GM21423 (cell line): ENCODE measurements around the gene MLNR.

Experiments
- ATAC-seq: cut with Tn5 transposase; IDR thresholded peaks from one replicate; pipeline ENCODE4 v1.9.1; 2021; ENCODE audit warnings: mild to moderate bottlenecking, moderate library complexity; ENCODE audit not compliant: unreplicated experiment

Gene MLNR, protein sequence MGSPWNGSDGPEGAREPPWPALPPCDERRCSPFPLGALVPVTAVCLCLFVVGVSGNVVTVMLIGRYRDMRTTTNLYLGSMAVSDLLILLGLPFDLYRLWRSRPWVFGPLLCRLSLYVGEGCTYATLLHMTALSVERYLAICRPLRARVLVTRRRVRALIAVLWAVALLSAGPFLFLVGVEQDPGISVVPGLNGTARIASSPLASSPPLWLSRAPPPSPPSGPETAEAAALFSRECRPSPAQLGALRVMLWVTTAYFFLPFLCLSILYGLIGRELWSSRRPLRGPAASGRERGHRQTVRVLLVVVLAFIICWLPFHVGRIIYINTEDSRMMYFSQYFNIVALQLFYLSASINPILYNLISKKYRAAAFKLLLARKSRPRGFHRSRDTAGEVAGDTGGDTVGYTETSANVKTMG

DNA sequence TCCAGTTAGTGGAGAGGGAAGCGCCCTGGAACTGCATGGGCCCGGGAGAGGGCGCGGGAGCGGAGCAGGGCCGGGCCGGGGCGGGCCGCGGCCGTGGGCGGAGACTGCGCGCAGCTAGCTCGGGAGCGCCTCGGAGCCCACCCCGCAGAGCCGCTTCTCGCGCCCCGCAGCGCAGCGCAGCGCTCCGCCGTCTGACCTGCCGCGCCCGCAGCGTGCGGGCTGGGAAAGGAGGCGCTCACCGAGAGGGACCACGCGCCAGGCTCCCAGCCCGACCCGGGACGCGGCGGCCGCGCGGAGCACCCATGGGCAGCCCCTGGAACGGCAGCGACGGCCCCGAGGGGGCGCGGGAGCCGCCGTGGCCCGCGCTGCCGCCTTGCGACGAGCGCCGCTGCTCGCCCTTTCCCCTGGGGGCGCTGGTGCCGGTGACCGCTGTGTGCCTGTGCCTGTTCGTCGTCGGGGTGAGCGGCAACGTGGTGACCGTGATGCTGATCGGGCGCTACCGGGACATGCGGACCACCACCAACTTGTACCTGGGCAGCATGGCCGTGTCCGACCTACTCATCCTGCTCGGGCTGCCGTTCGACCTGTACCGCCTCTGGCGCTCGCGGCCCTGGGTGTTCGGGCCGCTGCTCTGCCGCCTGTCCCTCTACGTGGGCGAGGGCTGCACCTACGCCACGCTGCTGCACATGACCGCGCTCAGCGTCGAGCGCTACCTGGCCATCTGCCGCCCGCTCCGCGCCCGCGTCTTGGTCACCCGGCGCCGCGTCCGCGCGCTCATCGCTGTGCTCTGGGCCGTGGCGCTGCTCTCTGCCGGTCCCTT is at the start of gene MLNR:
TSS of gene MLNR (plus strand) at position 303 of the 820 bp plus-strand sequence. CDS start at position 303, 0 bp downstream.
- ATAC-seq: peak; percentile 40

DNA sequence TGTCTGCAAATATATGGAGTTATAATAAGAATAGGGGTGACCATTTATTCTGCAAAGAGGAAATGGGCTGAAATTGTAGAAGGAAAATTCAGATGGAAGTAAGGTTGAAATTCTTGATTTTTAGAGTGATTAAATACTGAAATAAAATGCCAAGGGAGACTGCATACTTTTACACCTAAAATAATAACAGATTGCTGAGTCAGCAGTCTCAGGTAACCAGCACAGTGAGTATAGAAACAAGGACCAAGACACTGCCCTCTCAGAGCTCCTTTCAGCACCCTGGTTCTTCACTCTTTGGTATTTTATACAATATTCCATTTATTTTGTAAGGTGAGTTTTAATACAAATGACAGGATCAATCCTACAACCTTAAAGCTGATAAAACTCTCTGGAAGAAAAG is 48.8 kb upstream of the MLNR start:
- ATAC-seq: no peak

DNA sequence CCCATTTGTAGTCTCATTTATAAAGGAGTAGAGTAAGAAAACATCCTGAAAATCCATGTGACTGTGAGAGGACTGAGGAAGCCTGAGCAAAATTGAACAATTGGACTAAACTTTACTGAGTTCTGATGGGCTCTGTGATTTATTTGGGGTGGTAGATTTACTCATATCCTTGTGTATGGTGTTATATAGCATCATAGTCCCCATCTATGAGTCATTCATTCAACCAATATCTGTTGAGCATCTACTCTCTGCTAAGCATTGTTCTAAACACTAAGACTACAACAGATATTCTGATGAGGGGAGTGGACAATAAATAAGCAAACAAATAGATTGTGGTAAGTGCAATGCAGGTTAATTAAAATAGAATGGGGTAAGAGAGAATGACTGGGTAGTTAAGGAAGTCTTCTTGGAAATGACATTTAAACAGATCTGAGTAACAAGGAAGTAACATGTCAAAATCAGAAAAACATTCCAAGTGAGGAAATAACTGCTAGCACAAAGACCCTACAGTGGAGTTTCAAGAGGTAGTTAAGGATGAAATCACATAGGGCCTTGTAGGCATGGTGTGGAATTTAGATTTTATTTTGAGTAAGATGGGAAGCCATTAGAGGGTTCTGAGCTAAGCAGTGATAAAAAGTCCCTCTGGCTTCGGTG is 36.3 kb upstream of the MLNR start:
- ATAC-seq: no peak

DNA sequence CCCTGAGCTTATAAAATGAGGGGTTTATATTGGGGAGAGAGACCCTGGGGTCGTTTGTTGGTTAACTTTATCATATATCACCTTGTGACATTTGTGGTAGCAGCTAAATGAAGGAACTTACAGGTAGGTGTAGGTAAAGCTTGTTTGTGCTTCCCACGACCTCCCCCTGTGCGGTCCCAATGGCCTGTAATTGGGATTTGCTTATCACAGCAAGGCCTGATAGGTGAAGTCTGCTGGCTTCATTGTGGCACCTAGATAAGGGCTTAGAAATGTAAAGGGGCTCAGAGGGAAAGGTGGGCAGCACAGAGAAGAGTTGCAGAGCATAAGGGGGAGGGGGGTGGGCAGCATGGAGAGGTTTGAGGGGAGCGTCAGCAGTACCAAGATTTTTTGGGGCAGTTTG is 35.5 kb upstream of the MLNR start:
- no peak for ATAC-seq

DNA sequence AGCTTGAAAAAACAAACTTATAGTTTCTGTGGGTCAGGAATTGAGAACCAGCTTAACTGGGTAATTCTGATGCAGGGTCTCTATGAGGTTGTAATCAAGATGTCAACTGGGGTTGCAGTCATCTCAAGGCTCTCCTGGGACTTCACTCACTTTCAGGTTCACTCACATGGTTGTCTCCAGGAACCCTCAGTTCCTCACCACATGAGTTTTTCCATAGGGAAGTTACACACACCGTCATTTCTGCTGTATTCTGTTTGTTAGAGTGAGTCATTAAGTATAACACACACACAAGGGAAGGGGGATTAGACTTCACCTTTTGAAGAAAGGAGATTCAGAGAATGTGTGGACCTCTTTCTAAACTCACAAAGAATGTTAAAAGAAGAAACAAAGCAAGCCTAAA is 34.9 kb upstream of the MLNR start:
- no peak for ATAC-seq

DNA sequence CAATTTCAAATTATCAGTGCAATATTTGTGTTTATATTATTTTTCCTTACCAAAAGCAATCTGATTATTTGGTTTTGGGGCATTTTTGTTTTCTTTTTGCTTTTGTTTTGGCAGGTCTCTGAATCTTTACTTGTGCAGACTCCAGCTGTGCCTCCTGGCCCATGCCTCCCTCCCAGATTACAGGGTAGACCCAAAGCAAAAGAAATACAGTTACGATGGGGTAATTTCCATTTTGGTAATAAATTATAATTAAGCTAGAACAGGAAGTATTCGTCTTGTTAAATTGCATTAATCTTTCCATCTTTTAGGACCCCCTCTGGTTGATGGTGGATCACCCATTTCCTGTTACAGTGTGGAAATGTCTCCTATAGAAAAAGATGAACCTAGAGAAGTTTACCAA is 29.2 kb upstream of the MLNR start:
- no peak for ATAC-seq

DNA sequence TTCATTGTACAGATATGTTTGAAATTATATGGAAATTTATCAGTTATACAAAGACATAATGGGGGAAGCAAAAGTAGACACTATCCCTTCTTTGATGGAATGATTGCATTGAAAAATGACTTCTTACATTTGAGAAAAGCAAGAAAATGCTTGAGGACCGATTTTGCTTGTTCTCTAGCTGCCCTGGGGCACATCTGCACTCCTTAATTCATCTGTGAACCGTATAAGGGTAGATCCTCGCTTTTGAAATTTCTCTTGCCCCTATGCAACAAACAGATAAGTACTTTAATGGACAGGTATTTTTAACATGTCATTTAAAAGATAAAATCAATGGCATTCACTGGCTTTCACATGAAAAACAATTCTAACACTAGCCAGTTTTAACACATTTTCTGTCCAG is 13.5 kb upstream of the MLNR start:
- ATAC-seq: no peak

DNA sequence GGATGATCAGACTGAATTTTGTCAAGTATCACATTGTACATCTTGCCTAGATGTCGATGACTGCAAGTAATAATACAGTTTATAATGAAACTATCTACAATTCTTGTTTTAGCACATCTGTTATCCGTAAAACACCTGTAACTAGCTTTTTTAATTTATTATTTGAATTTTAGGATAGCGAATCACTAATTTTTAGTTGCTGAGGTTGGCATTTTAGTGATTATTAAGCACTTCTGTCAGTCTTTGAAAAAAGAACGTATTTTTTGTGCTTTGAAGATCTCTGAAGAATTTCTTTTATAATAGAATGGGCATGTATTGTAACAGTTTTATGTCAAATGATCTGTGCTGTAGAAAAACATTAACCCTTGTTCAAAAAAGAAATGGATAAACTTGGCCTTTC is 11.5 kb upstream of the MLNR start:
- ATAC-seq: no peak

DNA sequence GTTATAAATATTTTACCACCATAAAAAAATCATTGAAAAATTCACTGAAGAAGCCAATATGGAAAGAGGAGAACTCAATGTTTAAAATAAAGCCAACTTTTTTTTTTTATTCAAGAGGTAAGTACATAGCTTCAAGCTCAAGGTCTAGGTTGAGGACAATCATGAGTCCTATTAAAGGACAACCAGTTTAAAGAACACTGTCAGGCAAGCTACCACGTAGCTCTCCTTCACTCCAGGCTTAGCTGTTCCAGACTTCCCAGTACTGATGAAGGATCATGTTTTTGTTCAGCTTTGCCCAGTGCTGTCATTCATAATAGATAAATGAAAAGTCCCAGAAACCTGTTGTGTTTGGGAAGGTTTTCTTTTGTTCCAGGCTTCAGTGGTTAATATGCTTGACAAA is 10.0 kb upstream of the MLNR start:
- ATAC-seq: no peak

DNA sequence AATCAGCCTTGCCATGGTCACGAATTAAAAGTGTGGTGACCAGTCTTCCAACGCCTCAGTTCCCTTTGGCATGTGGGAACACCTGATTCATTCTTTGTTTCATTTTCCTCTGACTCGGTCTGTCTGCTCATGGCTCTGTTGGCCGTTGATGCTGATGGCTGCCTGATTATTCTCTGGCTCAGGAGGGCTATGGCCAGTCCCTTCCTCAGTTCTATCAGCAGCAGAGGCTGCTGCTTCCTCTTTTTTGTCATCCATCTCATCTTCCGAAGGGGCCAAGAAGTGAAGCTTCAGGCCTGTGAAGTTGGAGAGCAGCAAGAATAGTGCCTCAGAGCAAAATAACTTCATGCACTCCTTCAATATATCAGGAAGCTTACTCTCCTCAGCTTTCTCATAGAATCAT is 9.5 kb upstream of the MLNR start:
- no peak for ATAC-seq

DNA sequence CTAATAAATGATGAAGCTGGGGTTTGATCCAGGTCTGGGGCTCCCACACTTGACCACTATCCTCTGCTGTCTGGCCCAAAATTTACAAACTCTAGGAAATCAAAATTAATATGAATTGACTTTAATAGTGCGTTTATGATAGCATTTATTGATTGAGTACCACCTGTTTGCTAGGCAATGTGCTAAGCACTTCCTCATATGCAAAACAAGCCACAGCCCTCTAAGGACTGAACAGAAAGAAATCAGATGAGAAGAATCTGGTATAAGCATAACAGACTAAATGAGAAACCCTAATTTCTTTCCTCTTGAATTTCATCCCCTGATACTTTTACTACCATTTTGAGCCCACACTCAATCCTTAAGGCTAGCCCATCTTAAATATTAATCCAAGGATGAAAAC is 6.6 kb upstream of the MLNR start:
- no peak for ATAC-seq

DNA sequence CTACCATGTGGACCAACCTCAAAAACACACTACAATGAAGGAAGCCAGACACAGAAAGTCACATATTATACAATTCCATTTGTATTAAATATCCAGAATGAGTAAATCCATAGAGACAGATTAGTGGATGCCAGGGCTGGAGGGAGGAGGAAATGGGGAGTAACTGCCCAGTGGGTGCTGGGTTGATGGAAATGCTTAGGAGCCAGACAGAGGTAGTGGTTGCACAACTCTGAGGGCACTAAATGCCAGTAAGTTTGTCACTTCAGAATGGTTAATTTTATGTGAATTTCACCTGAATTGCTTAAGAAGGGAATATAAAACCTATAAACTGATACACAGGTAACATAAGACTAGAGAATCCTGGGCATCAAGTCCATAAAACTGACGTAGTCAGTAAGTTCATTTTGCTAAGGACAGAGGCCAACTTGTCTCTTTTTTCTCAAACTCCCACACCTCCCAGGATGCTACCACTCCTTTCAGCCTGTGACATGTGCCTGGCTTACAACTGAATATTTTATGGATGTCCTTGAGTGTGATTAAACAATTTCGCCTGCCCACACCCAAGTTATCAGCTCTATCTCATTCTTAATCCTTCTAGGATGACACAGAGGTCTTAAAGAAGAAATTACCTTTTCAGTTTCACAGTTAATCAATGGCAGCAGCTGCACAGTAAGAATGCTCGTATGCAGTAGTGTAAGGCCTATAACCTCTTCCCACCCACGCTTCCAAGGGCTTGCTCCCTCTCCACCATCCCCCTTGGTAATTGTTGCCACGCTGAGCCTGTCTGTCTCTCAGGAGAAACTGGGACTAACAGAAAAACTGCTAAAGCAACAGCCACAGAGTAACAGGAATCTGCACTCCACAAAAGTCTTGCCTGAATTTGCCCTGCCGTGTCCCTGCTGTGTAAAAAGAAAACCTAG is 5.9 kb upstream of the MLNR start:
- no peak for ATAC-seq

DNA sequence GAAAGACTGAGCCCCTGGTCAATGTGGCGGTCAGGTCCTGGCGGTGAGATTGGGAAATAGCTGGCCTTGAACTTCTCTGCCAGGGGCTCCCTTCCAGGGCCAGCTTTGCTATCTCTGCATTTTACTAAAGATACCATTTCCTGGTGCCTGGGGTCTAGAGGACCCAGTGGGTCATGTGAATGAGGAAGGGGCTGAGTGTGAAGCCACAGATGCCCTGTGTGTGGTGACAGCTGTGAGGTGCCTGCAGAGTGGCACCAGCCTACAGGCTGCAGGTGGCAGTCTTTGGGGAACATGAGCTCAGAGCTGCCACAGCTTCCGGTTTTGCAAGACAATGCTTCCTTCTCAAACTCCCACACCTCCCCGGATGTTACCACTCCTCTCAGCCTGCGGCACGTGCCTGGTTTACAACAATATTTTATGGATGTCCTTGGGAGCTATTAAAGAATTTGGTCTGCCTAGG is 5.2 kb upstream of the MLNR start:
- peak; percentile 64 for ATAC-seq

DNA sequence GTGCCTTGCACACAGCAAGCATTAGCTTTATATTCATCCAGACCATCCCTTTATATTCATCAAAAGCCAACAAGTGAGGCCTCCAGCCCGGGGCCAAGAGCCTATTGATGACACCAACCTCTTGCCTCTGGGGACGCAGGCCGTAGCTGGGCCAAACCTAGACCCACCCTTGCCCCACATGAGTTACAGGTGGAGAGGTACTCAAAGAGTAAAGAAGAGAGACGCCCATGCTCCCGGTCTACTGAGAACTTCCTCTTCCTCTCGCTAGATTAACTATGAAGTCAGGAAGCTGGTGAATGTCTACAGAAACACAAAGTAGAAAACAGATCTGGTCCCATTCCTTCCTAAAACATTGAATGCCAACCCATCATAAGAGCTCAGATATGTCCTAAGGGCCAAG is 3.8 kb upstream of the MLNR start:
- ATAC-seq: no peak

DNA sequence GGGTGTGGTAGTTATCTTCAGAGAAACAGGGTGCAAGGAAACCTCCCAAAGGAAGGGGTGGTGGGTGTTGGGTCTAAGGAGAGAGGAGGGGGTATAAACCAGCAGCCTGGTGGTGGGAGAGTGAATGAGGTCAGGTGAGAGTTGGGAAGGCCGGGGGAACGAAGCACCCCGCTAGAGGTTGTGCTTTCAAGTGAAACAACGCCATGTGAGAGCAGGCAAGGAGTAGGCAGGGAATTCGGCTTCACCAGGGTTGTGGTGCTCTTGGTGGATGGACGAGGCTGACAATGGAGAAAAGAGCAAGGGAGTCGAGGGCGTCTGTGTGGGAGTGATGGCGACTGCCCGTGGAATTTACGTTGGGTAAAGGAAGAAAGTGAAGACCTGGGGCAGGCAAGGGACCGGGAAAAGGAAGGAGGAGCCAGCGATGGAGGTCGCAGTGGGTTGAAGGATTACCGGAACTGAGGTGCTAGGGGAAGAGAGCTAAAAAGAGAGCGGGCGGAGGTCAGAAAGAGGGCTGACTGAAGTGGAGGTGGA is 2.1 kb upstream of the MLNR start:
- no peak for ATAC-seq

DNA sequence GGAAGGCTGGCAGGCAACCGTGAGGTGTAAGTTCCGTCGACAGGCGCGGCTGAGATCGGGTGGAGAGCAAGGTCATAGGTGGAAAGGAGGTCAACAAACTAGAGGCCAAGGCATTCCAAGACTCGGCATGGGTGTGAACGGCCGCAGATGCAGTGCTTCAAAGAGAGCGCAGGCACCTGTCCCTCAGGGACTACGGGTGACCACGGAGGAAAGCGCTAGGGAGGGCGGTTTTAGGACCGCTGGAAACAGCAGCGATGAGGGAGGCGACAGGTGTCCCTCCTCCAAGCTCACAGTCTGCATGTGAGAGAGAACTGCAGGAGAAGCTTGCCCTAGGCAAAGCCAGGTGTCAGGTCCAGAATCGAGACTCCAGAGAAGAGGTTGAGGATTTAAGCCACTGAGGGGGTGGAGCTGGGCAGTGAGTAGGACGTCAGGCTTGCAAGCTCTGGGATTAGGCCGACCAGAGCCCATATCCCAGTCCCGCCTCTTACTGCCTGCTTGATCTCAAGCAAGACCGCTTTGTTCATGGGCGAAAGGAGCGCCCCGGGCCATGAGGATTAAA is 1.6 kb upstream of the MLNR start:
- ATAC-seq: no peak

DNA sequence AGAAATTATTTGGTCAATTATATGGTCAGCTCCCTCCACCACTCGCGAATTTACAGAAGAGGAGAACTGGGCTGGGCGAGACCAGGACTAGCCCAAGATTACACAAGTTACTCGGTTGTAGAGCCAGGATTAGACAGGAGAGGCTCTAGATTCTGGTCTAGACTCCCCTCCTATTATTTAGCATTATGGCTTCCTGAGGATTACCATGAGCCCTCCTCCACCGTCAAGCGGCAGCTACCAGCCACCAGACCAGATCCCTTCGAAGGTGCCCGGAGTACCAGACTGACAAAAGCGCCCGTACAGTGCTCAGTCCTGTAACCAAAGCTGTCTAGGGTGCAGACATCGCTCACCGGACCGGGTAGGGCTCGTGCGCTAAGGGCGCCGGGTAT is 497 bp upstream of the MLNR start:
- no peak for ATAC-seq

DNA sequence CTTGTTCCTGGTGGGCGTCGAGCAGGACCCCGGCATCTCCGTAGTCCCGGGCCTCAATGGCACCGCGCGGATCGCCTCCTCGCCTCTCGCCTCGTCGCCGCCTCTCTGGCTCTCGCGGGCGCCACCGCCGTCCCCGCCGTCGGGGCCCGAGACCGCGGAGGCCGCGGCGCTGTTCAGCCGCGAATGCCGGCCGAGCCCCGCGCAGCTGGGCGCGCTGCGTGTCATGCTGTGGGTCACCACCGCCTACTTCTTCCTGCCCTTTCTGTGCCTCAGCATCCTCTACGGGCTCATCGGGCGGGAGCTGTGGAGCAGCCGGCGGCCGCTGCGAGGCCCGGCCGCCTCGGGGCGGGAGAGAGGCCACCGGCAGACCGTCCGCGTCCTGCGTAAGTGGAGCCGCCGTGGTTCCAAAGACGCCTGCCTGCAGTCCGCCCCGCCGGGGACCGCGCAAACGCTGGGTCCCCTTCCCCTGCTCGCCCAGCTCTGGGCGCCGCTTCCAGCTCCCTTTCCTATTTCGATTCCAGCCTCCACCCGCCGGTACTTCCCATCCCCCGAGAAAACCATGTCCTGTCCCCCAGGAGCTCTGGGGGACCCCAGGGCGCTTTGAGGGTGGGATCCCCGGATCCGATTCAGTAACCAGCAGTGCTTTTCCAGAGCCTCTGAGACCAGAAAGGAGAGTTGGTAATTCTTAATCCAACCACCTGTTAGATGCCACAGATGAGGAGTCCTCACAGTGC is 885 bp downstream of the MLNR start:
- no peak for ATAC-seq

DNA sequence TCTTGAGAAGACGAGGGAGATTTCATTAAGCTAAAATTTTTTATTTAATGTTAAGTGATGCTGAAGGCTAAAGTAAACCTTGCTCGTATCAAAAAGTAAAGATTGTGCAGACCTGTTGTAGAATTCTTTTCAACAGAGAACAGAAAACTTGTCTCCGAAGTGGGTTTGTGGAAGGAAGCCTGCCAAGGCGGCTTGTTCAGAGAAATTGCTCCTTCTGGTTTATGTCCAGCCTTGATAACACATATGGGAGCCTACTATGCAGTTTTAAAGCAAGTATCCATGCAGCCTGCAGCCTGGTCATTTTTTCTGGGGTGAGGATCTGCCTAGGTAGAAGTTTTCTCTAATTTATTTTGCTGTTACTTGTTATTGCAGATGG is 1.4 kb downstream of the MLNR start:
- no peak for ATAC-seq
